Panc1 (cell line): ENCODE data around the gene PNKD. TPM values are rescaled to one million over a fixed set of nuclear protein-coding genes. Genes with fewer than 3 reads are reported as not detected.

Experiments
- ATAC-seq: fragments of 200-7000 bp; cut with Tn5 transposase; 2 replicates; pipeline ENCODE4 v1.9.1; 2020; ENCODE audit warnings: mild to moderate bottlenecking, moderate library complexity
- BruUV-seq: library from RNA; stranded (reverse); fragments of 400-500 nt; replicated peaks from 2 replicates; lab custom pipeline; 2021; lab: Mats Ljungman, UMichigan
- CTCF ChIA-PET: fragments of 300-600 bp; sonication (Branson Sonifier 250); formaldehyde crosslinking; loops from one replicate; lab custom pipeline; 2022; ENCODE audit warnings: antibody characterized with exemption; lab: Charles Lee
- POLR2A ChIA-PET: fragments of 300-600 bp; sonication (Branson Sonifier 250); formaldehyde crosslinking; loops from one replicate; lab custom pipeline; 2022; ENCODE audit warnings: antibody characterized with exemption; lab: Charles Lee
- DNase-seq: peaks from one replicate; pipeline ENCODE4 v3.0.0-alpha.2; 2010; ENCODE audit warnings: low read depth, low spot score
- H3K27ac ChIP-seq: 2 replicates; pipeline ENCODE4 v1.5.1; 2011; ENCODE audit warnings: mild to moderate bottlenecking, low read length, inconsistent platforms
- H3K27me3 ChIP-seq: fragments of 200-500 bp; sonication (Bioruptor generic); 2 replicates; pipeline ENCODE4 v1.6.0; 2014; ENCODE audit warnings: low read length, inconsistent platforms; ENCODE audit not compliant: control insufficient read depth, insufficient read depth
- H3K36me3 ChIP-seq: fragments of 200-500 bp; sonication (Bioruptor generic); 2 replicates; pipeline ENCODE4 v1.5.1; 2014; ENCODE audit warnings: inconsistent platforms, mild to moderate bottlenecking, low read length, moderate library complexity; ENCODE audit not compliant: control insufficient read depth, insufficient read depth
- H3K4me1 ChIP-seq: 2 replicates; pipeline ENCODE4 v1.5.1; 2011; ENCODE audit warnings: inconsistent platforms, mild to moderate bottlenecking, low read length, moderate library complexity; ENCODE audit not compliant: control insufficient read depth, insufficient read depth
- H3K4me3 ChIP-seq, 2 experiments: 2 replicates each; pipeline ENCODE4 v1.5.1; 2011 to 2012; ENCODE audit warnings: low read depth in 2 of 2, low read length in 2 of 2, mild to moderate bottlenecking in 2 of 2, inconsistent platforms in 1 of 2, moderate library complexity in 1 of 2
- H3K9me3 ChIP-seq: fragments of 200-500 bp; sonication (Bioruptor generic); 2 replicates; pipeline ENCODE4 v1.5.1; 2014; ENCODE audit warnings: low read depth, mild to moderate bottlenecking, inconsistent platforms, low read length, moderate library complexity; ENCODE audit not compliant: control insufficient read depth, insufficient read depth
- POLR2AphosphoS5 ChIP-seq: IDR thresholded peaks from 2 replicates; pipeline ENCODE4 v1.6.1; 2012; ENCODE audit warnings: mild to moderate bottlenecking, low read depth, low read length, moderate library complexity
- SIN3A ChIP-seq: IDR thresholded peaks from 2 replicates; pipeline ENCODE4 v1.6.1; 2012; ENCODE audit warnings: low read depth, mild to moderate bottlenecking, low read length, moderate library complexity, borderline replicate concordance; ENCODE audit not compliant: insufficient read depth
- TCF7L2 ChIP-seq: IDR thresholded peaks from 2 replicates; pipeline ENCODE4 v1.6.1; 2011; ENCODE audit warnings: mild to moderate bottlenecking, low read depth, low read length, inconsistent platforms
- in situ Hi-C: cut with HindIII; loops from 2 replicates; pipeline ENCODE4 v1.10.0; 2016; ENCODE audit warnings: low sequenced_read_pairs, low pct_unique_long_range_greater_than_20kb
- intact Hi-C: fragments of 100-400 bp; cut with micrococcal nuclease; formaldehyde crosslinking; loops from one replicate; pipeline ENCODE4 v1.10.0; 2022; ENCODE audit not compliant: unreplicated experiment
- total RNA-seq: library from RNA; stranded (reverse); gene quantifications from one replicate; pipeline ENCODE4 v1.2.1, GENCODE V29; 2021; ENCODE audit not compliant: unreplicated experiment
- TF ChIP-seq, protein P1 (sequence below), 2 experiments: IDR thresholded peaks; 2 replicates each; pipeline ENCODE4 v1.6.1; 2011 to 2012; ENCODE audit warnings: low read depth in 2 of 2, control low read depth in 1 of 2, low read length in 1 of 2, mild to moderate bottlenecking in 1 of 2, moderate library complexity in 1 of 2; ENCODE audit not compliant: insufficient read depth in 1 of 2
- TF ChIP-seq, protein P2 (sequence below): fragments of 450-650 bp; IDR thresholded peaks from 2 replicates; pipeline ENCODE4 v1.5.1; 2017; ENCODE audit warnings: mild to moderate bottlenecking

PNKD gene
- total RNA-seq, 1 experiment from 2014 or later = 49.0 TPM

DNA sequence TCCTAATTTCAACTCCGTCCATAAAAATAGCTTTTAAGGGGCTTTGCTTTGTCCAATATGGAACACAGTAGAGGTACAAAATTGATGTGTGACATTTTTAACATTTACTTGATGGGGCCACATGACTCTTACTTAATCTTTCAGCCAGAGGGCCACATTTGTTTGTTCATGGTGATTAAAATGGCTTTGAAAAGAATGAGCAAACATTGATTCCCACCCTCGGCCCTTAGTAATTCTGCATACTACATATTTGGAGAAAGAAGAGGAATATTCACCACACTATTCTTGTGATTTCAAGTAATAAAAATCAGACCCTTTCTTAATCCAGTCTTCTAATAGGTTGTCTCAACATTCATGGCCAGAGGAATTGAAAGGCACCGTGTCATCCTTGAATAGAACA is 35.8 kb upstream of the PNKD start:
- Histone ChIP-seq H3K27me3 (no peaks in the 10 kb centered on the region), H3K27ac (no peak overlapping the region), H3K4me3 (no peak overlapping the region), H3K4me1 (no peaks in the 10 kb centered on the region), H3K36me3 (peaks cover 25% of the 10 kb centered on the region), H3K9me3 (no peaks in the 10 kb centered on the region)
- ATAC-seq (no peak), DNase-seq (no peak)
- in situ Hi-C loops = no loop called here
- intact Hi-C loops = no loop called here
- ChIA-PET POLR2A (no interaction called here), CTCF (no interaction called here)
- BruUV-seq = no TSS peak
- no peak for TF ChIP-seq TCF7L2
- TF ChIP-seq SIN3A = no peak
- TF ChIP-seq, protein P1, sequence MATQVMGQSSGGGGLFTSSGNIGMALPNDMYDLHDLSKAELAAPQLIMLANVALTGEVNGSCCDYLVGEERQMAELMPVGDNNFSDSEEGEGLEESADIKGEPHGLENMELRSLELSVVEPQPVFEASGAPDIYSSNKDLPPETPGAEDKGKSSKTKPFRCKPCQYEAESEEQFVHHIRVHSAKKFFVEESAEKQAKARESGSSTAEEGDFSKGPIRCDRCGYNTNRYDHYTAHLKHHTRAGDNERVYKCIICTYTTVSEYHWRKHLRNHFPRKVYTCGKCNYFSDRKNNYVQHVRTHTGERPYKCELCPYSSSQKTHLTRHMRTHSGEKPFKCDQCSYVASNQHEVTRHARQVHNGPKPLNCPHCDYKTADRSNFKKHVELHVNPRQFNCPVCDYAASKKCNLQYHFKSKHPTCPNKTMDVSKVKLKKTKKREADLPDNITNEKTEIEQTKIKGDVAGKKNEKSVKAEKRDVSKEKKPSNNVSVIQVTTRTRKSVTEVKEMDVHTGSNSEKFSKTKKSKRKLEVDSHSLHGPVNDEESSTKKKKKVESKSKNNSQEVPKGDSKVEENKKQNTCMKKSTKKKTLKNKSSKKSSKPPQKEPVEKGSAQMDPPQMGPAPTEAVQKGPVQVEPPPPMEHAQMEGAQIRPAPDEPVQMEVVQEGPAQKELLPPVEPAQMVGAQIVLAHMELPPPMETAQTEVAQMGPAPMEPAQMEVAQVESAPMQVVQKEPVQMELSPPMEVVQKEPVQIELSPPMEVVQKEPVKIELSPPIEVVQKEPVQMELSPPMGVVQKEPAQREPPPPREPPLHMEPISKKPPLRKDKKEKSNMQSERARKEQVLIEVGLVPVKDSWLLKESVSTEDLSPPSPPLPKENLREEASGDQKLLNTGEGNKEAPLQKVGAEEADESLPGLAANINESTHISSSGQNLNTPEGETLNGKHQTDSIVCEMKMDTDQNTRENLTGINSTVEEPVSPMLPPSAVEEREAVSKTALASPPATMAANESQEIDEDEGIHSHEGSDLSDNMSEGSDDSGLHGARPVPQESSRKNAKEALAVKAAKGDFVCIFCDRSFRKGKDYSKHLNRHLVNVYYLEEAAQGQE (IDR thresholded peaks at IDR 0.05; ENCODE audit: insufficient read depth in 1 of 2, low read depth in 2 of 2, low read length in 1 of 2) = no peak
- TF ChIP-seq, protein P2, sequence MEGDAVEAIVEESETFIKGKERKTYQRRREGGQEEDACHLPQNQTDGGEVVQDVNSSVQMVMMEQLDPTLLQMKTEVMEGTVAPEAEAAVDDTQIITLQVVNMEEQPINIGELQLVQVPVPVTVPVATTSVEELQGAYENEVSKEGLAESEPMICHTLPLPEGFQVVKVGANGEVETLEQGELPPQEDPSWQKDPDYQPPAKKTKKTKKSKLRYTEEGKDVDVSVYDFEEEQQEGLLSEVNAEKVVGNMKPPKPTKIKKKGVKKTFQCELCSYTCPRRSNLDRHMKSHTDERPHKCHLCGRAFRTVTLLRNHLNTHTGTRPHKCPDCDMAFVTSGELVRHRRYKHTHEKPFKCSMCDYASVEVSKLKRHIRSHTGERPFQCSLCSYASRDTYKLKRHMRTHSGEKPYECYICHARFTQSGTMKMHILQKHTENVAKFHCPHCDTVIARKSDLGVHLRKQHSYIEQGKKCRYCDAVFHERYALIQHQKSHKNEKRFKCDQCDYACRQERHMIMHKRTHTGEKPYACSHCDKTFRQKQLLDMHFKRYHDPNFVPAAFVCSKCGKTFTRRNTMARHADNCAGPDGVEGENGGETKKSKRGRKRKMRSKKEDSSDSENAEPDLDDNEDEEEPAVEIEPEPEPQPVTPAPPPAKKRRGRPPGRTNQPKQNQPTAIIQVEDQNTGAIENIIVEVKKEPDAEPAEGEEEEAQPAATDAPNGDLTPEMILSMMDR = no peak
- no peak for TF ChIP-seq POLR2AphosphoS5

DNA sequence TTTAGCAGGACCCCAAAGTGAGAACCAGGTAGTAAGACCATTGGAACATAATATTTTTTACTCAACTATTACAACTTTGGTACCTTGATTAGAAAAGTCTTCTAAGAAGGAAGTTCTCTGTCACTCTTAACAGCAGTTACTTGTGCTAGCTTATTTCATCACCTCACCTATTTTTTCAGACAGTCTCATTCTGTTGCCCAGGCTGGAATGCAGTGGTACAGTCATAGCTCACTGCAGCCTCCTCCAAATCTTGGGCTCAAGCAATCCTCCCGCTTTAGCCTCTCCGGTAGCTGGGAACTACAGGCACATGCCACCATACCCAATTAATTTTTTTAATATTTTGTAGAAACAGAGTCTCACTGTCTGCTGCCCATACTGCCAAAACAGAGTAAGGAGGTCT is 35.3 kb upstream of the PNKD start:
- H3K27ac ChIP-seq = no peak overlapping the region
- H3K4me1 ChIP-seq = no peaks in the 10 kb centered on the region
- POLR2A ChIA-PET = no interaction called here
- no peak for ATAC-seq
- no peak for DNase-seq
- in situ Hi-C loops = no loop called here
- CTCF ChIA-PET = no interaction called here
- no peak overlapping the region for H3K4me3 ChIP-seq
- TF ChIP-seq SIN3A (no peak), TCF7L2 (no peak), POLR2AphosphoS5 (no peak)
- TF ChIP-seq, protein P1 (IDR thresholded peaks at IDR 0.05; ENCODE audit: insufficient read depth in 1 of 2, low read depth in 2 of 2, low read length in 1 of 2) = no peak
- TF ChIP-seq, protein P2 = no peak
- no peaks in the 10 kb centered on the region for H3K27me3 ChIP-seq
- no TSS peak for BruUV-seq
- intact Hi-C loops = no loop called here
- H3K9me3 ChIP-seq = no peaks in the 10 kb centered on the region
- peaks cover 24% of the 10 kb centered on the region for H3K36me3 ChIP-seq
